GM18517 (cell line): ENCODE measurements around the gene RUSF1.
"Not testable (repeated sequence)": the region's sequence is repeated elsewhere in the genome, so short reads cannot be mapped to it uniquely, and the experiment has no call there.

Experiments used
- ATAC-seq: cut with Tn5 transposase; IDR thresholded peaks from one replicate; pipeline ENCODE4 v1.9.1; 2021; ENCODE audit warnings: mild to moderate bottlenecking, moderate library complexity; ENCODE audit not compliant: unreplicated experiment

The RUSF1 gene

DNA sequence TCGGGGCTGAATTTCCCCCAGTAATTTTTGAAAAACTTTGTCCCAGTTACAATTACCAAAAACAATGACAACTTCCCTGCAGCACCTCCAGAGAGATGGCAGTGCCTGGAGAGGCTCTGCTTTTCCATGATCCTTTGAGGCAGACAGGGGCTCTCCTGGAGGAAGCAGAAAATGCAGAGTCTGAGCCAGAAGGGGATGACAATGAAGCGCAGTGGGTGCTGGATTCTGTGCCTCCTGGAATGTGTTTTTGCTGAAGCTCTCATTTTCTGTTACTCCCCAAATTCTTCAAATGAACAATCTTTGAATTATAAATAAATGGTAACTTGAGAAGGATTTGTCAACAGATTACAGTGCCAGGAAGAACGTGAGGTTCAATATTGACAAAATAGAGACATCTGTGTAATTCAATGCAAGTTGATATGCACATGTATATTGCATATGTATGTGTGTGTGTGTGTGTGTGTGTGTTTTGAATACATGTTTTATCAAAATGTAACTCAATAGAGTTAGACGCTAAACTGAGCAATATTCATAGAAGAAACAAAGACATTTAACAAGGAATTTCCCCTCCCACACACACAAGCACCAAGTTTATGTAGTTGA, 9.7 kb upstream of the RUSF1 start:
- ATAC-seq: no peak

DNA sequence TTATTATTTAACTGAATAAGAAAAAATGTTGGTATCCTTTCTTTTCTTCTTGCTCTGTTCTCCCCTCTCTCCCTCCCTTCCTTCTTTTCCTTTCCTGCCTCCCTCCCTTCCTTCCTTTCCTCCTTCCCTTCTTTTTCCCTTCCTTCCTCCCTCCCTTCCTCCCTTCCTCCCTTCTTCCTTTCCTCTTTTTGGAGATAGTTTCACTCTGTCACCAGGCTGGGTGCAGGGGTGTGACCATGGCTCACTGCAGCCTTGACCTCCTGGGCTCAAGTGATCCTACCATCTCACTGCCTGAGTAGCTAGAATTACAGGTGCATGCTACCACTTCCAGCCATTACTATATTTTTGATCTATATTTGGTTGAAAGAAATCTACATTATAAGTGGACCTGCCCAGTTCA, 5.7 kb upstream of the RUSF1 start:
- ATAC-seq: no peak

DNA sequence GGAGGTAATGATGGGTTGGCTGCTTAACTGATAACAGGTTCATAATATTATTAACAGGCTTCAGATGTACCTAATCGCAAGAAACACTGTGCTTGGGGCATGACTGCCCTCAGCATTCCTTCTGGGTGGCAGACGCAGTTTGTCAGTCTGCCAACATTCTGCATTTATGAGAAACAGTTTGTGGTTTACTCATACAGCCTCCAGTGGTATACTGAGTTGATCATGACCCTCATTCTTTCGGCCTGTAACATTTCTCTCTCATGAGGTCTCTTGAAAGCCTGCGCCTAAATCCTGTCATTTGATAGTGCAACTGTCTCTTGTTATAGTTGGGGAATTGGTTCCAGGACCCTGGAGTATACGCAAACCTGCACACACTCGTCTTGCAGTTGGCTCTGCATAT, 4.9 kb upstream of the RUSF1 start:
- no peak for ATAC-seq

DNA sequence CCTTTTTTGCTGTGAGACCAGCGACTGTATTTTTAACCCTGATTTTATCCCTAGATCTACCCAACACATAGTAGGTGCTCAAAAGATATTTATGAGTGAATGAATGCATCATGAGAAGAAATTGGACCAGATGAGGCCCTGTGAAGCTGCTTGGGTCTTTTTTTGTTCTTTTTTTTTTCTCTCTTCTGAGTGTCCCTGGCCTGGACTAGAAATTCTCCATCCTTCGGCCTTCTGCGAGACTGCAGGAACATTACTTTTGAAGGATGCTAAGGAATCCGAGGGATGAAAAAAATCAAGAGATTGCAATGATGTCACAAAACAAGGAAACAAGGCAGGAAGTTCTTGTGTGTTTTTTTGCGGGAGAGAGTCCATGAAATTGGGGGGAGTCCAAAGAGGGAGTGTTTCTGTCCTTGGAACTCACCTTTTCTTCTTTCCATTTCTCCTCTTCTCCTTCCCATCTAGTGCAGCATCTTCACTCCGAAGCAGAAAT, 560 bp upstream of the RUSF1 start:
- ATAC-seq: no peak

DNA sequence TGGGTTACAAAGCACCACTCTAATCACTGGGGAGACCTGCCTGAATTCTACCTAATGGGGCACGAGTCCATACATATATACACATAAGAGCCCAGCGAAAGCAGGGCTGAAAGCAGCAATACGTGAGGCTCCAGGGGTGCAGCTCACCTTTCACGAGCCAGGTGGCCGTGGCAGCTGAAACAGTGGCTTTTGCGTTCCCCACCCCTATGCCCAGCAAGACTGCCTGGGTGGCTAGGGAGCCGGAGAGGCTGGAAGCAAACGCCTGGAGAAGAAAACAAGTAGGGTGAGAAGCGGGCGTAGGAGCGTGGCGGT, 618 bp downstream of the RUSF1 start:
- ATAC-seq: peak; percentile 3

DNA sequence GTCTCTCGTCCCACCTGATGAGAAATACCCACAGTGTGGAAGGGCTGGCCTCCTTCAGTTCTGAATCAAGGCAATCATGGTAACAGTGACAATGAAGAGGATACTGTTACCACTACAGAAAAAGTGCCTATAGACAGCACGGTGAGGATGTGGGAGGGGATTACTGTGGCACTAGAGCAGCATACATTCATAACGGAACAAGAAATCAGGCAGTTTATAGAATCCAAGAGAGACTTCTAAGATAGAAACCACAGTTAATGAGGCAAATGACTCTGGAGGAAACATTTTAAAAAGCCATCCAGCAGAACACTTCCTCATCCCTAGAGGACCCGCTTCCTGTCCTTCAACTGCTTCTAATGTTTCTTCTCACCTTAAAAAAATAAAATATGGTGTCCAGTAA, 2.7 kb downstream of the RUSF1 start:
- ATAC-seq: no peak

DNA sequence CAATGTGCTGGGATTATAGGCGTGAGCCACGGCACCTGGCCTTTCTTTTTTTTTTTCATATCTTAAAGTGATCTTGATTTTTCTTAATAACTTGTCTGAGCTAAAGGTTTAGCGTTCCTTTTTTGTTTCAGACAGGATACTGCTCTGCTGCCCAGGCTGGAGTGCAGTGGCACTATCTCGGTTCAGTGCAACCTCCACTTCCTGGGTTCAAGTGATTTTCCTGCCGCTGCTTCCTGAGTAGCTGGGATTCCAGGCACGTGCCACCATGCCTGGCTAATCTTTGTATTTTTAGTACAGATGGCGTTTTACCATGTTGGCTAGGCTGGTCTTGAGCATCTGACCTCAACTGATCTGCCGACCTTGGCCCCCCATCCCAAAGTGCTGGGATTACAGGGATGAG, 4.0 kb downstream of the RUSF1 start:
- ATAC-seq: no peak

DNA sequence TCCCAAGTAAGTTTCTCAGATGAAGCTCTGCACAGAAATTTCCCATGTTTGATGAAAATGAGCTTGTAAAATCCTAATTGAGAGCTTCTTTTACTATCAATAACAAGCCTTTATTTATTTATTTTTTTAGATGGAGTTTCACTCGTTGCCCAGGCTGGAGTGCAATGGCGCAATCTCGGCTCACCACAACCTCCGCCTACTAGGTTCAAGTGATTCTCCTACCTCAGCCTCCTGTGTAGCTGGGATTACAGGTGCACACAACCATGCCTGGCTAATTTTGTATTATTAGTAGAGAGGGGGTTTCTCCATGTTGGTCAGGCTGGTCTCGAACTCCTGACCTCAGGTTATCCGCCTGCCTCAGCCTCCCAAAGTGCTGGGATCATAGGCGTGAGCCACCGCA, 4.6 kb downstream of the RUSF1 start:
- ATAC-seq: not testable (repeated sequence)

DNA sequence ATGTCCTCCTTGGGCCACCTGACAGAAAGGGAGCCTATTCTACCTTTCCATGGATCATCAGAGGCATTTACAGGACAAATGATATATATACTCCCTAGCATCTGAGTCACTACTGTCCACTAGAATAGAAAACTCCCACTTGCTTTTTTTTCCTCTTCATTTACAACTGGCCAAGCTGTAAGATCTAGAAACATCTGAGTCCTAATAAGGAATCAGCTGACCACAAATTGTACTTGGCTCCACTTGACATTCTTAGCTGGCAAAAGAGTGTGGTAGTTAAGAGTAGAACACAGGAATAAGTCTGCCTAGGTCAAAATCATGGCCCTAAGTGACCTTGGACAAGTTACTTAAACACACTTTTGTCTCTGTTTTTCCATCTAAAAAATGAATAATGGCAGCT, 5.2 kb downstream of the RUSF1 start:
- no peak for ATAC-seq

DNA sequence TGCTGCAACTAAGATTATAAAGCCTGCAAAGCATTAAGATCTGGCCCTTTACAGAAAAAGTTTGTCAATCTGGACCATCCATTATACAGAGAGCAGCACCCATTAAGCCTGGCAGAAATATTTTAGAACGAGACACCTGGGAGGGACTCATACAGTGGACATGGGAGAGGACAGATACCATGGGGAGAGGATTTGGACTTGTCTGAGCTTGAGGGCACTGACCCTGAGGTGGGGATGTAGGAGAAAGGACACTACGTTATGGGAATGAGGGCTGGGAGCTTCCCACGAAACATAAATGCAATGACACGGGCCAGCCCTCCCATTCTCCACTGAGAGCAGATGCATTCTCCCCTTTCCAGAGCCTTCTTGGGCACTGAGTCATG, 6.2 kb downstream of the RUSF1 start:
- no peak for ATAC-seq

DNA sequence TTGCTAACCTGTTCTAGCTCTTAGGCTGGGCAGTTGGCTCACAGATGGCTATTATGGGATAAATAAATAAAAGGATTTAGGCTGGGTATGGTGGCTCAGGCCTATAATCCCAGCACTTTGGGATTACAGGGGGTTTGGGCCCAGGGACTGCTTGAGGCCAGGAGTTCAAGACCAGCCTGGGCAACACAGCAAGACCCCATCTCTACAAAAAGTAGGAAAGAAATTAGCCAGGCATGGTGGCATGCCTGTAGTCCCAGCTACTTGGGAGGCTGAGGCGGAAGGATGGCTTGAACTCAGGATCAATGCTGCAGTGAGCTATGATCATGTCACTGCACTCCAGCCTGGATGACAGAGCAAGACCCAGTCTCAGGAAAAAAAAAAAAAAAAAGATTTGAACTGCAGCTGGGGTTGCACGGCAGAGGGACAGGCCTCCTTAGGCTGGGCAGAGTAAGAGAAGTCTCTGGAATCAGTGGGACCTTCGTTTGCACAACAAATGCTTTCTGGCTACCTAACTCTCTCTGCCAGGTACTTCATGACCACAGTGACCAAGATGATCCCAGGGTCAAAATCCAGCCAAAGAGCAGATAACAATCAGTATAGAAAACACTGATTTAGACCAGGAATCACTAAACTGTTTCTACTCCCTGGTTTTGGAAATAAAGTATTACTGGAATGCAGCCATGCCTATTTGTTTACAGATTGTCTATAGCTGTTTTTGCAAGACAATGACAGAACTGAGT, 6.8 kb downstream of the RUSF1 start:
- no peak for ATAC-seq

DNA sequence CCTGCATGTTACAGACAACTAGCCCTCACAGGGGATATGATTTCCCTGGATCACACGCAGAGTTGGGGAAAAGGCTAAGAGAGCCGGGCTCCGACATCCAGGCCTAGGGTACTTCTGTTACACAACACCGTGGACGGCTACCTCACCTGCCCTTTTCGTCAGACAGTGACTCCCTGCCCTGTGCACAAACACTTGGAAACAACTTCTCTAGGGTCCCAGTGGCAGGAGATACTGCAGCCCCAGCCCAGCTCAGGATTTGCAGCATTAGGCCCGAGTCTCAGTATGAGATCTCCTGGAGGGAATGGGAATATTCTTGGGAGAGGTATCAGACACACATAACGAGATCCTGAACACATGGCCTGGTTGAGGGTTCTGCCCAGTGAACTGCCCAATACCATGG, 8.3 kb downstream of the RUSF1 start:
- ATAC-seq: no peak

DNA sequence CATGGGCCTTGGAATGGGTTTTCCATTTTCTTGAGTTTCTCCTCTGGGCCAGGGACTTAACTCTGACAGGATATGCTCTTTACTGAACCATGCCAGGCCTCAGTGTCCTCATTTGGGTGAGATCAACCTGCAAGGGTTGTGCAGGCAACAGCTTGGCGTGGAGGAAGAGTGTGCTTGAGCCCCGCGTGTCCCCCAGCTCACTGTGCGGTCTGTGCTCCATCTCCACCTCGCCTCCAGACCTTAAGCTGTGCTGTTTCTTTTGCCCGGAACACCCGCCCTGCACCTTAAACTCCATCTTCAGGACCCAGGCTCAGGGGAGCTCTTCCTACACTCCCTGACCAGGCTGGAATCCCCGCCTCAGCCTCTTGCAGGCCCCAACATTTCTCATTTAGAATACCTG, 9.7 kb downstream of the RUSF1 start:
- no peak for ATAC-seq

DNA sequence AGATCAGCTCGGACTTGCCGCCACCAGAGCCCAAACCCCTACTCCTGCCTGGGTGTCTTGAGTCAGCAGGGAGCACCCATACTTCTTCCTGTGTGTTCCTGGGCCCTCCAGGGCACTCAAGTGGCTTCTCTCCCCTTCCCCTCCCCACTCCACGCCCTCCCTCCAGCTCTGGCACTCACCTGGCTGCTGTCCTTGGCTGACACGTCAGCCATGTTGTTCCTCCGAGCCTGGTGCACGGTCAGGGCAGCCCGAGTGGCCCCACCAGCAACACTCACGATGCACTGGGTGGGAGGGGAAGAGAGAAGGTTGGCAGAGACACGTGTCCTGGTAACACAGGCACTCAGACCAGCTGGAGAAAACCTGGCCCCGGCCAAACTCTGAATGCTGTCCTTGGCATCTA, 11.5 kb downstream of the RUSF1 start:
- ATAC-seq: no peak

DNA sequence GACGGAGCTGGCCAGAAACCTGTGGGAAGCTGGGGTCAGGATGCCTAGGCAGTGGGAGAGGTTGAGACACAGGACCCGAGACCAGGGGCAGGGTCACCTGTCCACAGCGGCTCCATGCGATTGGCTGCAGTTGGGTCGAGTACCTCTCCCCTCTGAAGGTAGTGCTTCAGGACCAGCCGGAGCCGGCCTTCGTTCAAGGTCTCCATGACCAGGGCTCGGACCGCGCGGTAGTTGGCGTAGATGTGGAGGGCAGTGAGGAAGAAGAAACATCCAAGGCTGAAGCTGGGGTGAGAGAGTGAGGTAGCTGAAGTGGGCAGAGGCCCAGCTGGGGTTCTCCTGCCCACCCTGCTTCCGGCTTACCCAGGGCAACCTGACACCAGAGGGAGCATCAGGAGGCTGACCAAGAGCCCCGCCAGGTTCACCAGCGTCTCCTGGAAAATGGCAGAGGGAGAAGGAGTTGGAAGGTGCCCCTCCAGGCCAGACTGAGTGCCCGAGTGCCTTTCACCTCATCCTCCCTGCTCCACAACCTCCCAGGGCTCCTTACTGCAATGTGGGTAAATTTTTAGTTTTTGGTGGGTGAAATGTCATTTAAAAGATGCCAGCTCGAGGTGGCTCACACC, 14.6 kb downstream of the RUSF1 start:
- no peak for ATAC-seq

DNA sequence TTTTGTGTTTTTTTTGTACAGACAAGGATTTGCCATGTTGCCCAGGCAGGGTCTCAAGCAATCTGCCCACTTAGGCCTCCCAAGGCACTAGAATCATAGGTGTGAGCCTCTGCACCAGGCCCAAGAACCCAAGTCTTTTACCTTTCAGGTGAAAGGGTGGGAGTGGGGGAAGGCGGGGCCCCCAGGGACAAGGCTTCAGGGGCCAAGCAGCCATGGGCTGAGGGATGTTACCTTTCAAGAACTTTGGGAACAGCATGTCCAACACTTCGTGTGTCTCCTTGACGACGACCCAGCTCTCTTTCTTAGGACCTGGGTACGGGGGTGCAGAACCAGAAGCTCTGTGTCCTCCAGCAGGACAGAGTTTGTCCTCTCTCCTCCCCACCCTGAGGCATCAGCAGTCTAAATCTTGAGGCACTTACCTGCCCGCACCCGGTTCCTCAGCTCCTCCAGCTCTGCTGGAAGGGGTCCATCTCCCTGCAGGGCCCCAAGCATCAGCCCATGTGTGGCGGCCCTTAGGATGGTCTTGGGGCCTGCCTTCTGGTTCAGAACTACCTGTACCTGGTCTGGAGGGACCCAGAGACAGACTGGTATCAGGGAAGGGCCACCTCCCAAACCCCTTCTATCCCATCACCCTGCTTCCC, 16.3 kb downstream of the RUSF1 start:
- no peak for ATAC-seq

DNA sequence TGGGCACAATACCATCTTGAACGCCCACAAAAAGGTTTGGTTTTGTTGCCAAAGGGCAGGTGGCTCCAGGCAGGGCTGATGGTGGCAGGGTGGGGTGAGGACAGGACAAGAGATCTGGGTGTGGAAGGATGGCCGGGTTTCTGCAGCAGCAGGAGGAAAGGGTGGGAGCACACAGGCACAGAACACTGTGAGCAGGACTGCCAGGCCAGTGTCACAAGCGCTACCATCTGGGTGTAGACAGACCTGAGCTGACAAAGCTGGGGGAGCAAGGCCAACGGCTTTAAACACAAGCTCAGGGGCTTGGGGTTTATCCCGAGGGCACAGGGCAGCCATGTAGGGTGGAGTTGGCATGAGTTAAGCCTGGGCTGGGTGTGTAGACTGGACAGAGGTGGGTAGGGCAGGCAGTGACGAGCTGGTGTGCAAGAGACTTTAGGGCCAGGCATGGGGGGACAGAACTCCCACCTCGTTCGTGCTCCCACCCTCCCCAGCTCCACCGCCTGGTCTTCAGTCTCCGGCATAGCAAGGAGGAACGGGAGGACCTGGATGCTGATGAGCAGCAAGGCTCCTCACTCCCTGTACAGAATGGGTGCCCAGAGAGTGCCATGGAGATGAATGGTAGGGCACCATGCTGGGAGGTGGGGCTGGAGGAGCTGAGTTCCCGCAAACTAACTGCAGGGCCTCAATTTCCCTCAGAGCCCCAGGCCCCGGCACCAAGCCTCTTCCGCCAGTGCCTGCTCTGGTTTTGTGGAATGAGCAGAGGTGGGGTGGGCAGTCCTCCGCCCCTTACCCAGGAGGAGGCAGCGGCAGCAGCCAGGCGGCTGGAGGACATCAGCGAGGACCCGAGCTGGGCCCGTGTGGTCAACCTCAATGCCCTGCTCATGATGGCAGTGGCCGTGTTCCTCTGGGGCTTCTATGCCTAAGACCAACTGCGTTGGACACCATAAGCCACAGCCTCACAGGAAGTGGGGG, 18.3 kb downstream of the RUSF1 start:
- no peak for ATAC-seq

DNA sequence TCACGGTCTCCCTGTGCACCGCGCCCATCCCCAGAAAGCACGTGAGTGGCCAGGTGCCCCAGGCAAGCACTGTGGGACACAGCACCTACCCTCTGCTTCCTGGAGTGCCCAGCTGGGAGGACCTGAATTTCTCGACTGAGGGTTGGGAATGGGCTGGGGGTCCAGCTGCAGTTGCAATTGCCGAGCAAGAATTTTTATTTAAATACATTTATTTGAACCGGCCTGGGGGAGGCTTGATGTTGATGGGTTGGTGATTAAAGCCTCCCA, 19.0 kb downstream of the RUSF1 start:
- ATAC-seq: no peak

DNA sequence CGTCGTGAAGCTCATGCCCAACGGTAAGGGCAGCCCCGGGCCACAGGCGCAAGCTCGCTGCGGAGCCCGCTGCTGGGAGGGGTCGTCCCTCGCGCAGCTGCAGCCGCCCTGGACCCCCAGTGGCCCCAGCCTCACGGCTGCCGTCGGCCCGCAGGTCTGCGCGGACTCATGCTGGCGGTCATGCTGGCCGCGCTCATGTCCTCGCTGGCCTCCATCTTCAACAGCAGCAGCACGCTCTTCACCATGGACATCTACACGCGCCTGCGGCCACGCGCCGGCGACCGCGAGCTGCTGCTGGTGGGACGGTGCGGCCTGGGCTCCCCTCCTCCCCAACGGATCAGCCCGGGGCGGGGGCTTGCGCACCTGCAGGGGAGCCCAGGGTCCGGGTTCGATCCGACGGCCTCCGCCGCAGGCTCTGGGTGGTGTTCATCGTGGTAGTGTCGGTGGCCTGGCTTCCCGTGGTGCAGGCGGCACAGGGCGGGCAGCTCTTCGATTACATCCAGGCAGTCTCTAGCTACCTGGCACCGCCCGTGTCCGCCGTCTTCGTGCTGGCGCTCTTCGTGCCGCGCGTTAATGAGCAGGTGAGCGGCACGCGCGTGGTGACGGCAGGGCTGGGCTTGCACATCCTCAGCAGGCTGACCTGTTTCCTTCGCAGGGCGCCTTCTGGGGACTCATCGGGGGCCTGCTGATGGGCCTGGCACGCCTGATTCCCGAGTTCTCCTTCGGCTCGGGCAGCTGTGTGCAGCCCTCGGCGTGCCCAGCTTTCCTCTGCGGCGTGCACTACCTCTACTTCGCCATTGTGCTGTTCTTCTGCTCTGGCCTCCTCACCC, 19.5 kb downstream of the RUSF1 start:
- ATAC-seq: no peak

DNA sequence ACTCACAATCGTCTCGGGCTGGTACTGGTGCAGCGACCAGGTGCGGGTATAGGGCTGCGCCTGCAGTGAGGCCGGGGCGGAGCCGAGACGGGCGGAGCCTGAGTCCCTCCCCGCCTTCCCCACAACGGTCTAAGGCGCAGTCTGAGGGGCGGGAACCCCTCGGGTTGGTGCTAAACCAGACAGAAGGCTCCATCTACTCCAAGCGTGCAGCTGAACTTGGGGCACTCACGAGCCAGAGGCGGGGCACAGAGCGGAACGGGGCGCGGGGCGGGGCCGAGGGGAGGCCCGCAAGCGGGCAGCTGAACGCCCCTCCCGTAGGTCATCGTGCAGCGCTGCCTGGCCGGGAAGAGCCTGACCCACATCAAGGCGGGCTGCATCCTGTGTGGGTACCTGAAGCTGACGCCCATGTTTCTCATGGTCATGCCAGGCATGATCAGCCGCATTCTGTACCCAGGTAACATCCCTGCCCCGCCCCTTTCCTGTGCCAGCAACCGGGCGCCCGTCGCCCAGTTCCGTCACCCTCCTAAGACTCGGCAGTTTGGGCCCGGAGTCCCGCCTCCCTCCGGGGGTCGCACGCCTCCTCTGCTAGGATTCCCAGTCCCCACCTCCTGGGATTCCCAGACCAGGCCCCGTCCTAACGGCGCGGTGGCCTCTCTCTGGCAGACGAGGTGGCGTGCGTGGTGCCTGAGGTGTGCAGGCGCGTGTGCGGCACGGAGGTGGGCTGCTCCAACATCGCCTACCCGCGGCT, 20.3 kb downstream of the RUSF1 start:
- ATAC-seq: peak; percentile 79
